GM23338 (cell line): Measurements from ENCODE around the gene WDR37.

Source experiments
- CREB1 ChIP-seq: fragments of 250-450 bp; sonication (Bioruptor Pico); IDR thresholded peaks from 2 replicates; pipeline ENCODE4 v1.5.0; 2020; ENCODE audit warnings: low read depth, mild to moderate bottlenecking, moderate library complexity
- EZH2 ChIP-seq: fragments of 200-600 bp; sonication (generic); IDR thresholded peaks from one replicate; pipeline ENCODE4 v1.8.0; 2017; ENCODE audit warnings: antibody characterized with exemption, mild to moderate bottlenecking, low read depth; ENCODE audit not compliant: unreplicated experiment
- EZH2phosphoT487 ChIP-seq: fragments of 200-600 bp; sonication (generic); IDR thresholded peaks from one replicate; pipeline ENCODE4 v1.8.1; 2018; ENCODE audit warnings: antibody characterized with exemption; ENCODE audit not compliant: unreplicated experiment
- JUNB ChIP-seq: IDR thresholded peaks from one replicate; pipeline ENCODE4 v1.6.1; 2016; ENCODE audit warnings: antibody characterized with exemption; ENCODE audit not compliant: unreplicated experiment
- NANOG ChIP-seq: IDR thresholded peaks from 2 replicates; pipeline ENCODE4 v1.6.1; 2016; ENCODE audit warnings: antibody characterized with exemption, borderline replicate concordance
- POLR2AphosphoS5 ChIP-seq: IDR thresholded peaks from 2 replicates; pipeline ENCODE4 v1.6.1; 2016; ENCODE audit warnings: antibody characterized with exemption, low read depth
- STAT1 ChIP-seq: IDR thresholded peaks from one replicate; pipeline ENCODE4 v1.6.1; 2016; ENCODE audit warnings: antibody characterized with exemption; ENCODE audit not compliant: unreplicated experiment
- ZNF114 ChIP-seq: fragments of 250-450 bp; sonication (Bioruptor Pico); IDR thresholded peaks from 2 replicates; pipeline ENCODE4 v1.5.0; 2020; ENCODE audit warnings: mild to moderate bottlenecking, moderate library complexity
- ZNF331 ChIP-seq: fragments of 250-450 bp; sonication (Bioruptor Pico); IDR thresholded peaks from 2 replicates; pipeline ENCODE4 v1.5.0; 2020; ENCODE audit warnings: low read depth, mild to moderate bottlenecking, moderate library complexity
- TF ChIP-seq, protein P1 (sequence below), 2 experiments: fragments of 200-600 bp in 1 of 2; sonication (generic) in 1 of 2; conservative IDR thresholded peaks; 2 replicates each; pipeline versions ENCODE4 v1.5.1 to v1.6.1; 2016 to 2017; ENCODE audit warnings: antibody characterized with exemption in 2 of 2, low read depth in 2 of 2, mild to moderate bottlenecking in 2 of 2, moderate library complexity in 1 of 2
- TF ChIP-seq, protein P2 (sequence below): IDR thresholded peaks from one replicate; pipeline ENCODE4 v1.6.1; 2018; ENCODE audit warnings: antibody characterized with exemption; ENCODE audit not compliant: unreplicated experiment
- TF ChIP-seq, protein P3 (sequence below): fragments of 250-450 bp; sonication (Bioruptor Pico); IDR thresholded peaks from 2 replicates; pipeline ENCODE4 v1.5.0; 2020; ENCODE audit warnings: mild to moderate bottlenecking, moderate library complexity

DNA sequence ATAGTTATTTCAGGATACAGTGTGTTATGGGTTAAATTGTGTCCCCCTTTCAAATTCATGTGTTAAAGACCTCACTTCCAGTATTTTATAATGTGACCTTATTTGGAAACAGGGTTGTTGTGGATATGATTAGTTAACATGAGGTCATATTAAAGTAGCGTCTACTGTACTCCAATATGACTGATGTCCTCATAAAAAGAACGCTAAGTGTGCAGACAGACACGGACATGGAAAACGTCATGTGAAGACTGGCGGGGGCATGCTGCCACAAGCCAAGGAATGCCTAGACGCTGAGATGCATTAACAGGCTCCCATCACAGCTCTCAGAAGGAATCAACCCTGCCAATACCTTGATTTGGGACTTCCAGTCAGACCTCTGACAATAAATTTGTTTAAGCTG is 1.5 kb upstream of the WDR37 start:
- TF ChIP-seq, protein P1, sequence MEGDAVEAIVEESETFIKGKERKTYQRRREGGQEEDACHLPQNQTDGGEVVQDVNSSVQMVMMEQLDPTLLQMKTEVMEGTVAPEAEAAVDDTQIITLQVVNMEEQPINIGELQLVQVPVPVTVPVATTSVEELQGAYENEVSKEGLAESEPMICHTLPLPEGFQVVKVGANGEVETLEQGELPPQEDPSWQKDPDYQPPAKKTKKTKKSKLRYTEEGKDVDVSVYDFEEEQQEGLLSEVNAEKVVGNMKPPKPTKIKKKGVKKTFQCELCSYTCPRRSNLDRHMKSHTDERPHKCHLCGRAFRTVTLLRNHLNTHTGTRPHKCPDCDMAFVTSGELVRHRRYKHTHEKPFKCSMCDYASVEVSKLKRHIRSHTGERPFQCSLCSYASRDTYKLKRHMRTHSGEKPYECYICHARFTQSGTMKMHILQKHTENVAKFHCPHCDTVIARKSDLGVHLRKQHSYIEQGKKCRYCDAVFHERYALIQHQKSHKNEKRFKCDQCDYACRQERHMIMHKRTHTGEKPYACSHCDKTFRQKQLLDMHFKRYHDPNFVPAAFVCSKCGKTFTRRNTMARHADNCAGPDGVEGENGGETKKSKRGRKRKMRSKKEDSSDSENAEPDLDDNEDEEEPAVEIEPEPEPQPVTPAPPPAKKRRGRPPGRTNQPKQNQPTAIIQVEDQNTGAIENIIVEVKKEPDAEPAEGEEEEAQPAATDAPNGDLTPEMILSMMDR (conservative IDR thresholded peaks at IDR 0.05; ENCODE audit: low read depth in 2 of 2) = no peak
- TF ChIP-seq POLR2AphosphoS5 (no peak), ZNF331 (no peak), EZH2phosphoT487 (no peak), ZNF114 (CRISPR knock-in tag) (no peak), EZH2 (no peak), JUNB (no peak), NANOG (no peak), CREB1 (no peak), STAT1 (no peak)
- TF ChIP-seq, protein P2, sequence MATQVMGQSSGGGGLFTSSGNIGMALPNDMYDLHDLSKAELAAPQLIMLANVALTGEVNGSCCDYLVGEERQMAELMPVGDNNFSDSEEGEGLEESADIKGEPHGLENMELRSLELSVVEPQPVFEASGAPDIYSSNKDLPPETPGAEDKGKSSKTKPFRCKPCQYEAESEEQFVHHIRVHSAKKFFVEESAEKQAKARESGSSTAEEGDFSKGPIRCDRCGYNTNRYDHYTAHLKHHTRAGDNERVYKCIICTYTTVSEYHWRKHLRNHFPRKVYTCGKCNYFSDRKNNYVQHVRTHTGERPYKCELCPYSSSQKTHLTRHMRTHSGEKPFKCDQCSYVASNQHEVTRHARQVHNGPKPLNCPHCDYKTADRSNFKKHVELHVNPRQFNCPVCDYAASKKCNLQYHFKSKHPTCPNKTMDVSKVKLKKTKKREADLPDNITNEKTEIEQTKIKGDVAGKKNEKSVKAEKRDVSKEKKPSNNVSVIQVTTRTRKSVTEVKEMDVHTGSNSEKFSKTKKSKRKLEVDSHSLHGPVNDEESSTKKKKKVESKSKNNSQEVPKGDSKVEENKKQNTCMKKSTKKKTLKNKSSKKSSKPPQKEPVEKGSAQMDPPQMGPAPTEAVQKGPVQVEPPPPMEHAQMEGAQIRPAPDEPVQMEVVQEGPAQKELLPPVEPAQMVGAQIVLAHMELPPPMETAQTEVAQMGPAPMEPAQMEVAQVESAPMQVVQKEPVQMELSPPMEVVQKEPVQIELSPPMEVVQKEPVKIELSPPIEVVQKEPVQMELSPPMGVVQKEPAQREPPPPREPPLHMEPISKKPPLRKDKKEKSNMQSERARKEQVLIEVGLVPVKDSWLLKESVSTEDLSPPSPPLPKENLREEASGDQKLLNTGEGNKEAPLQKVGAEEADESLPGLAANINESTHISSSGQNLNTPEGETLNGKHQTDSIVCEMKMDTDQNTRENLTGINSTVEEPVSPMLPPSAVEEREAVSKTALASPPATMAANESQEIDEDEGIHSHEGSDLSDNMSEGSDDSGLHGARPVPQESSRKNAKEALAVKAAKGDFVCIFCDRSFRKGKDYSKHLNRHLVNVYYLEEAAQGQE = no peak
- TF ChIP-seq, protein P3, sequence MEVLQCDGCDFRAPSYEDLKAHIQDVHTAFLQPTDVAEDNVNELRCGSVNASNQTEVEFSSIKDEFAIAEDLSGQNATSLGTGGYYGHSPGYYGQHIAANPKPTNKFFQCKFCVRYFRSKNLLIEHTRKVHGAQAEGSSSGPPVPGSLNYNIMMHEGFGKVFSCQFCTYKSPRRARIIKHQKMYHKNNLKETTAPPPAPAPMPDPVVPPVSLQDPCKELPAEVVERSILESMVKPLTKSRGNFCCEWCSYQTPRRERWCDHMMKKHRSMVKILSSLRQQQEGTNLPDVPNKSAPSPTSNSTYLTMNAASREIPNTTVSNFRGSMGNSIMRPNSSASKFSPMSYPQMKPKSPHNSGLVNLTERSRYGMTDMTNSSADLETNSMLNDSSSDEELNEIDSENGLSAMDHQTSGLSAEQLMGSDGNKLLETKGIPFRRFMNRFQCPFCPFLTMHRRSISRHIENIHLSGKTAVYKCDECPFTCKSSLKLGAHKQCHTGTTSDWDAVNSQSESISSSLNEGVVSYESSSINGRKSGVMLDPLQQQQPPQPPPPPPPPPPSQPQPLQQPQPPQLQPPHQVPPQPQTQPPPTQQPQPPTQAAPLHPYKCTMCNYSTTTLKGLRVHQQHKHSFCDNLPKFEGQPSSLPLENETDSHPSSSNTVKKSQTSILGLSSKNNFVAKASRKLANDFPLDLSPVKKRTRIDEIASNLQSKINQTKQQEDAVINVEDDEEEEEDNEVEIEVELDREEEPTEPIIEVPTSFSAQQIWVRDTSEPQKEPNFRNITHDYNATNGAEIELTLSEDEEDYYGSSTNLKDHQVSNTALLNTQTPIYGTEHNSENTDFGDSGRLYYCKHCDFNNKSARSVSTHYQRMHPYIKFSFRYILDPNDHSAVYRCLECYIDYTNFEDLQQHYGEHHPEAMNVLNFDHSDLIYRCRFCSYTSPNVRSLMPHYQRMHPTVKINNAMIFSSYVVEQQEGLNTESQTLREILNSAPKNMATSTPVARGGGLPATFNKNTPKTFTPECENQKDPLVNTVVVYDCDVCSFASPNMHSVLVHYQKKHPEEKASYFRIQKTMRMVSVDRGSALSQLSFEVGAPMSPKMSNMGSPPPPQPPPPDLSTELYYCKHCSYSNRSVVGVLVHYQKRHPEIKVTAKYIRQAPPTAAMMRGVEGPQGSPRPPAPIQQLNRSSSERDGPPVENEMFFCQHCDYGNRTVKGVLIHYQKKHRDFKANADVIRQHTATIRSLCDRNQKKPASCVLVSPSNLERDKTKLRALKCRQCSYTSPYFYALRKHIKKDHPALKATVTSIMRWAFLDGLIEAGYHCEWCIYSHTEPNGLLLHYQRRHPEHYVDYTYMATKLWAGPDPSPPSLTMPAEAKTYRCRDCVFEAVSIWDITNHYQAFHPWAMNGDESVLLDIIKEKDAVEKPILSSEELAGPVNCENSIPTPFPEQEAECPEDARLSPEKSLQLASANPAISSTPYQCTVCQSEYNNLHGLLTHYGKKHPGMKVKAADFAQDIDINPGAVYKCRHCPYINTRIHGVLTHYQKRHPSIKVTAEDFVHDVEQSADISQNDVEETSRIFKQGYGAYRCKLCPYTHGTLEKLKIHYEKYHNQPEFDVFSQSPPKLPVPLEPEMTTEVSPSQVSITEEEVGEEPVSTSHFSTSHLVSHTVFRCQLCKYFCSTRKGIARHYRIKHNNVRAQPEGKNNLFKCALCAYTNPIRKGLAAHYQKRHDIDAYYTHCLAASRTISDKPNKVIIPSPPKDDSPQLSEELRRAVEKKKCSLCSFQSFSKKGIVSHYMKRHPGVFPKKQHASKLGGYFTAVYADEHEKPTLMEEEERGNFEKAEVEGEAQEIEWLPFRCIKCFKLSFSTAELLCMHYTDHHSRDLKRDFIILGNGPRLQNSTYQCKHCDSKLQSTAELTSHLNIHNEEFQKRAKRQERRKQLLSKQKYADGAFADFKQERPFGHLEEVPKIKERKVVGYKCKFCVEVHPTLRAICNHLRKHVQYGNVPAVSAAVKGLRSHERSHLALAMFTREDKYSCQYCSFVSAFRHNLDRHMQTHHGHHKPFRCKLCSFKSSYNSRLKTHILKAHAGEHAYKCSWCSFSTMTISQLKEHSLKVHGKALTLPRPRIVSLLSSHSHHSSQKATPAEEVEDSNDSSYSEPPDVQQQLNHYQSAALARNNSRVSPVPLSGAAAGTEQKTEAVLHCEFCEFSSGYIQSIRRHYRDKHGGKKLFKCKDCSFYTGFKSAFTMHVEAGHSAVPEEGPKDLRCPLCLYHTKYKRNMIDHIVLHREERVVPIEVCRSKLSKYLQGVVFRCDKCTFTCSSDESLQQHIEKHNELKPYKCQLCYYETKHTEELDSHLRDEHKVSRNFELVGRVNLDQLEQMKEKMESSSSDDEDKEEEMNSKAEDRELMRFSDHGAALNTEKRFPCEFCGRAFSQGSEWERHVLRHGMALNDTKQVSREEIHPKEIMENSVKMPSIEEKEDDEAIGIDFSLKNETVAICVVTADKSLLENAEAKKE = no peak
